ENCODE data around the gene RBMY1J.

GRCh38 chrY:22367416-22367815 is 35.8 kb upstream of the RBMY1J start:
- TF ChIP-seq CTCF (IDR thresholded peaks at IDR 0.05) (no peak), POLR2AphosphoS5 (IDR thresholded peaks at IDR 0.05; ENCODE audit: low read depth, low read length) (no peak), REST (IDR thresholded peaks at IDR 0.05; ENCODE audit: insufficient read depth in 1 of 2, low read depth in 2 of 2, low read length in 1 of 2) (no peak), SIN3A (IDR thresholded peaks at IDR 0.05; ENCODE audit: borderline replicate concordance, insufficient read depth, low read depth, low read length) (no peak), TCF7L2 (IDR thresholded peaks at IDR 0.05; ENCODE audit: low read depth, low read length) (no peak)
